ENCODE results near the gene TMEM44.

DNA sequence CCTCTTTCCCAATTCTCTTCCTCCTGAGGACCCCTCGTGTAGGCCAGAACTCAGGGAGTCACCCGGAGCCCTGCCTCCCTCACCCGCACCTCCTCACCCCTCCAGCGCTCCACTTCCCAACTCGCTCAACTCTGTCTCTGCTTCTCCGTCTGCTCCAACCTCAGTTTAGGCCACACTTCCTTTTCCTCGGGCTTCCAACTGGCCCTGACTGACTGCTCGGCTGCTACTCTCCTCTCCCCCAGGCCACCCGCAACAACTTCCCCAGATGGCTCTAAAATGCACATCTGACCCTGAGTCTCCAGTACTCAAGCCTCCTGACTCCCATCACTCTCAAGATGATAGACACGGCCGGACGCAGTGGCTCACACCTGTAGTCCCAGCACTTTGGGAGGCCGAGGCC, 23.6 kb downstream of the TMEM44 start:
- TF ChIP-seq CTCF (conservative IDR thresholded peaks at IDR 0.05; ENCODE audit: low read length): no peak
- no peak for TF ChIP-seq EZH2phosphoT487 (IDR thresholded peaks at IDR 0.05; ENCODE audit: borderline replicate concordance)

Measured in Loucy (cell line).